Colonic mucosa (tissue), 4 donors: Measurements from ENCODE around the gene LGR4. TPM values are rescaled to one million over a fixed set of nuclear protein-coding genes. Genes with fewer than 3 reads are reported as not detected.
A peak's percentile ranks its signal among the peaks of the same experiment; 100 is the strongest.

ENCODE experiments used
- DNase-seq: peaks from one replicate; pipeline ENCODE4 v3.0.0-alpha.2; 2020
- H3K27ac ChIP-seq: fragments of 200-600 bp; one replicate; pipeline ENCODE4 v1.8.0; 2021
- H3K27me3 ChIP-seq: fragments of 200-600 bp; one replicate; pipeline ENCODE4 v1.8.0; 2021
- H3K36me3 ChIP-seq: fragments of 200-600 bp; one replicate; pipeline ENCODE4 v1.8.0; 2021
- H3K4me1 ChIP-seq: fragments of 200-600 bp; one replicate; pipeline ENCODE4 v1.8.0; 2021; ENCODE audit warnings: mild to moderate bottlenecking
- H3K4me3 ChIP-seq: fragments of 200-600 bp; one replicate; pipeline ENCODE4 v1.8.0; 2021
- H3K9ac ChIP-seq, 2 donors: one replicate each; pipeline ENCODE4 v1.7.0; 2013; ENCODE audit warnings: control low read depth in 2 of 2, low read depth in 2 of 2, low read length in 2 of 2
- H3K9me3 ChIP-seq: fragments of 200-600 bp; one replicate; pipeline ENCODE4 v1.8.0; 2021
- intact Hi-C: fragments of 100-400 bp; cut with DNase I; formaldehyde crosslinking; loops from one replicate; pipeline ENCODE4 v1.14.1; 2022
- total RNA-seq, 2 donors: library from RNA; stranded (reverse); fragmentation: NEBNext Ultra II Directional in 1 of 2; extraction: Animal tissue kit (Norgen Biotek cat#: 25700) in 1 of 2; gene quantifications; one replicate each; pipeline ENCODE4 v1.2.1, GENCODE V29; 2021
- TF ChIP-seq, protein P1 (sequence below): fragments of 200-600 bp; IDR thresholded peaks from one replicate; pipeline ENCODE4 v1.8.0; 2022; ENCODE audit warnings: antibody characterized with exemption, mild to moderate bottlenecking
- donor health status: healthy.
- donor health status: DM: no; HTN: no; CAD: no.
- donor health status: DM: no; HTN: no; CAD: no.

The LGR4 gene
- total RNA-seq, 2 donors from 2014 or later = 88.2 to 94.5 TPM

DNA sequence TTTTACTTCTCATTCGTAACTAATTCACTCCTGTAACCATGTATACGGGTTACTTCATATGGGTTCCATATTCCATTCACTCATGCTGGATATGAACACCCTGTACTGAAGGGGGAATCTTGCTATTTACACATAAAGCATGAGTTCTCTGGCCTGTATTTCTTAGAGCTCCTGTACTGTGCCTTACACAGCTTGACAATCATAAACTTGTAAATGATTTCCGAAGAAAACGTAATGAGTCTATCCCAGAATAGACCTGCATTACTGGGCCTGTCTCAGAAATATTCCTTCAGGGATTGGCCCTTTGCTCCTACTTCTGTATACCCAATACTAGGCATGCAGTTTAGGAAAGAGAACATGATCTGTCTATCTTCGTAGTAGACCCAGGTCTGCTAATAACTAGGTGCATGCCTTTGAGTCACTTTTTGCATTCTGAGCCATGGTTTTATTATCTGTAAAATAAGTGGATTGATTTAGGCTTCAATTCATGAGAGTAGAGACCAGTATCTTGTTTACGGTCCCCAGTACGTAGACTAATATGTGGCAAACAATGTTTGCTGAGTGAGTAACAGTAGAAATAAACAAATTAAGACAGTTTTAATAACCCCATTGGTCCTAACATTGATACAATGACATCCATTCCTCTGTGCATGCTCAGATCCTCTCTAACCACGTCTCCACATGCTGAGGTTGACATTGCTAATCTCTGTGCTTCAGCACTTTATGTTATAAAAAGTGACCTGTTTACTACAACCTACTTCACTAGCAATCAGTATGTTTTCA lies 110.8 kb downstream of the LGR4 start:
- Histone ChIP-seq H3K27ac (no peak overlapping the region), H3K9ac (peak overlapping the region in 1 of 2 donors; percentile 93), H3K27me3 (no peaks in the 10 kb centered on the region), H3K4me3 (no peak overlapping the region), H3K4me1 (peaks cover 13% of the 10 kb centered on the region), H3K36me3 (no peaks in the 10 kb centered on the region), H3K9me3 (no peaks in the 10 kb centered on the region)
- intact Hi-C loops = loop anchor here (10.0 kb wide), 2 partner anchors 113 to 177 kb away; partner anchors contain the start of gene LGR4
- TF ChIP-seq, protein P1, sequence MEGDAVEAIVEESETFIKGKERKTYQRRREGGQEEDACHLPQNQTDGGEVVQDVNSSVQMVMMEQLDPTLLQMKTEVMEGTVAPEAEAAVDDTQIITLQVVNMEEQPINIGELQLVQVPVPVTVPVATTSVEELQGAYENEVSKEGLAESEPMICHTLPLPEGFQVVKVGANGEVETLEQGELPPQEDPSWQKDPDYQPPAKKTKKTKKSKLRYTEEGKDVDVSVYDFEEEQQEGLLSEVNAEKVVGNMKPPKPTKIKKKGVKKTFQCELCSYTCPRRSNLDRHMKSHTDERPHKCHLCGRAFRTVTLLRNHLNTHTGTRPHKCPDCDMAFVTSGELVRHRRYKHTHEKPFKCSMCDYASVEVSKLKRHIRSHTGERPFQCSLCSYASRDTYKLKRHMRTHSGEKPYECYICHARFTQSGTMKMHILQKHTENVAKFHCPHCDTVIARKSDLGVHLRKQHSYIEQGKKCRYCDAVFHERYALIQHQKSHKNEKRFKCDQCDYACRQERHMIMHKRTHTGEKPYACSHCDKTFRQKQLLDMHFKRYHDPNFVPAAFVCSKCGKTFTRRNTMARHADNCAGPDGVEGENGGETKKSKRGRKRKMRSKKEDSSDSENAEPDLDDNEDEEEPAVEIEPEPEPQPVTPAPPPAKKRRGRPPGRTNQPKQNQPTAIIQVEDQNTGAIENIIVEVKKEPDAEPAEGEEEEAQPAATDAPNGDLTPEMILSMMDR = no peak
- no peak for DNase-seq

DNA sequence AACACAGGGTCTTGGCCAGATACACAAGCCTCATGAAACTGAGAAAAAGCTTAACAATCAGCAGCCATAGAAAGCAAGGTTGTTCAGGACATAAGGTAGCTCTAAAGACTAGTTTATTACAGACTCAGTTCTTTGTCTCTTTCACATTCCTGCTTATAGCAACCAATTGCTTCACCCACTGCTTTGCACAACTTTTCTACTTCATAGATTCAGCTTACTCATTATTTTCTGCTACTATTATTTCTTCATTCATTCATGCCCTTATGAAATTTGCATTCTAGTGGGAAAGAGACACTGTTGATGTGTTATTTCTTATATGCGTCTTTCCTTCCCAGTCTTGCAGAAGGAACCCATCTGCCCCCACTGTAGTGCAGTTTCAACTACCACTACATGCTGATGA lies 114.3 kb downstream of the LGR4 start:
- no peak for DNase-seq
- Histone ChIP-seq H3K9me3 (no peaks in the 10 kb centered on the region), H3K27ac (no peak overlapping the region), H3K4me1 (peaks cover 14% of the 10 kb centered on the region), H3K36me3 (no peaks in the 10 kb centered on the region), H3K9ac (no peak overlapping the region), H3K27me3 (no peaks in the 10 kb centered on the region), H3K4me3 (no peak overlapping the region)
- TF ChIP-seq, protein P1 = no peak
- intact Hi-C loops = no loop called here

DNA sequence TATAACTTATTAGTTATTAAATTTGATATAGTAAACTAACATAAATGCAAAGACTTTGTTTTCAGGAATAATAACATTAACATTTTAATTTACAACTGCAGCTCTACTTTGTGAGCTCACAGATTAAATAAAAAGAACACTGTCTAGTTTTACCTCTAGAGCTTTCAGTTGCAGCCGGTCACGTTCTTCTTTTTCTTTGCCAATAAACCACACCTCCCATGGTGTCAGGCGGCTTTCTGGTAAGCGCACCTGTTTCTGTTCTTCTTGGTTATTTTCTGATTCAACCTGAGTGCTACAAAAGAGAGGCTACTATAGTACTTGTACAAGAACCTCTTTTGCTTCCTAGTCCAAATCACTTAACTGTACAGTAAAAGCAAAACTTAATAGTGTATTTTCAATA lies 115.3 kb downstream of the LGR4 start:
- intact Hi-C loops = no loop called here
- H3K27ac ChIP-seq = no peak overlapping the region
- peaks cover 9% of the 10 kb centered on the region for H3K4me1 ChIP-seq
- TF ChIP-seq, protein P1 = no peak
- H3K27me3 ChIP-seq = no peaks in the 10 kb centered on the region
- no peak overlapping the region for H3K9ac ChIP-seq
- H3K4me3 ChIP-seq = no peak overlapping the region
- DNase-seq = peak; percentile 41
- H3K9me3 ChIP-seq = no peaks in the 10 kb centered on the region
- H3K36me3 ChIP-seq = no peaks in the 10 kb centered on the region

DNA sequence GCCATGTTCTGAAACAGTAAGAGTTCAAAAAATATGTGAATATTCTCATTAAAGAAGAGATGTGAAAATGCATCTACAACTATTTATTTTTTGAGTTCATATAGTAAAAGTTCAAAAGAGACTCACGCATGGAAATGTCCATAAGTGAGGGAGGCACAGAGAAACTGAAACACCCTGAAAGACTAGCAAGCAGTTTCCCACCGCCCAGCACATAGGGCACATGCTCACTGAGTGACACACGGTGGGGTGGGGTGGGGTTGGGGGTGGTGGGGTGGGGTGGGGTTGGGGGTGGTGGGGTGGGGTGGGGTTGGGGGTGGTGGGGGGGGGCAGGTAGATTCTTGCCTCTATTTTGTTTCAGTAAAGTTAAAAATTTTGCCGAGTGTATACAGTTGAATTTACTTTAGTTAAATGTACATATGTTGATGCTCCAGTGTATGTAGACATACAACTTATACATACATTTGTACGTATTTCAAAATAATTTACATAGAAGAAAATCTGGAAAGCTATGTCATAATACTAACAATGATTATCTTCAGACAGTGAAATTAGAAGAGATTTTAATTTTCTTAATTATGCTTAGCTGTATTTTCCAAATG lies 115.9 kb downstream of the LGR4 start:
- Histone ChIP-seq H3K36me3 (no peaks in the 10 kb centered on the region), H3K27me3 (no peaks in the 10 kb centered on the region), H3K9me3 (no peaks in the 10 kb centered on the region), H3K4me3 (no peak overlapping the region), H3K9ac (no peak overlapping the region), H3K4me1 (peaks cover 9% of the 10 kb centered on the region), H3K27ac (no peak overlapping the region)
- DNase-seq = no peak
- TF ChIP-seq, protein P1 = no peak
- intact Hi-C loops = no loop called here

DNA sequence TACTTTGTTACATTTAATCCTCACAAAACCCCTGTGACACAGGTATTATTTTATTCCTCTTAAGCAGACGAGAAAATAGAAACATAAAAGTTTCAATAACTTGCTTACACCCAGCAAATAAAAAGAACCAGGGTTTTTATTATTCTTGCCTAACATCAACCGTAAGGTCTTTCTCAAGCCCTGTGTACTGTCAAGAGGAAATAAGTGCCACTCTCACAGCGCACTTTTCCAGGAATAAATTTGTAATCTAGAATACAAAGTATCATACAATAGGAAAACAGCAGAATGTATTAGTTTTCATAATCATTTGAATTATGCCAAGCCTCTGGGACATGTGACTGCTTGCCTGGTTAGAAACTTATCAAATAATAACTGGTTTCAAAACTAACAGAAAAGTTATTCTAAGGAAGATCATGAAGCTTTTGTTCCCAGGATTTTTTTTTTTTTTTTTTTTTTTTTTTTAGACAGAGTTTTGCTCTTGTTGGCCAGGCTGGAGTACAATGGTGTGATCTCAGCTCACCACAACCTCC lies 117.0 kb downstream of the LGR4 start:
- TF ChIP-seq, protein P1 = no peak
- Histone ChIP-seq H3K9me3 (no peaks in the 10 kb centered on the region), H3K4me3 (no peak overlapping the region), H3K4me1 (peaks cover 9% of the 10 kb centered on the region), H3K27ac (no peak overlapping the region), H3K9ac (no peak overlapping the region), H3K36me3 (no peaks in the 10 kb centered on the region), H3K27me3 (no peaks in the 10 kb centered on the region)
- DNase-seq = no peak
- intact Hi-C loops = no loop called here
